Astrocyte (in vitro differentiated cells and primary cell): ENCODE data around the gene DACT2. TPM values are rescaled to one million over a fixed set of nuclear protein-coding genes. Genes with fewer than 3 reads are reported as not detected.
"Not testable (repeated sequence)": the region's sequence is repeated elsewhere in the genome, so short reads cannot be mapped to it uniquely, and the experiment has no call there.

Experiments used
- DNase-seq: peaks from one replicate; pipeline ENCODE4 v3.0.0-alpha.2; 2010; ENCODE audit warnings: low read depth
- FAIRE-seq: peaks from 2 replicates; lab custom pipeline; 2011; peaks lifted over from hg19 to GRCh38; lab: Jason Lieb, UNC
- H2AFZ ChIP-seq: 2 replicates; pipeline ENCODE4 v1.6.0; 2012; ENCODE audit warnings: low read depth, low read length, inconsistent platforms
- H3K27ac ChIP-seq: 2 replicates; pipeline ENCODE4 v1.5.1; 2011; ENCODE audit warnings: low read depth, low read length, inconsistent platforms
- H3K27me3 ChIP-seq: 2 replicates; pipeline ENCODE4 v1.6.0; 2011; ENCODE audit warnings: low read length, inconsistent platforms; ENCODE audit not compliant: insufficient read depth
- H3K36me3 ChIP-seq: 2 replicates; pipeline ENCODE4 v1.5.1; 2011; ENCODE audit warnings: low read length, inconsistent platforms; ENCODE audit not compliant: insufficient read depth
- H3K4me1 ChIP-seq: 2 replicates; pipeline ENCODE4 v1.5.1; 2011; ENCODE audit warnings: low read length, inconsistent platforms; ENCODE audit not compliant: insufficient read depth
- H3K4me2 ChIP-seq: 2 replicates; pipeline ENCODE4 v1.6.0; 2012; ENCODE audit warnings: low read length, inconsistent platforms
- H3K4me3 ChIP-seq: 2 replicates; pipeline ENCODE4 v1.5.1; 2011; ENCODE audit warnings: low read depth, mild to moderate bottlenecking, low read length, inconsistent platforms; ENCODE audit not compliant: insufficient read depth
- H3K79me2 ChIP-seq: 2 replicates; pipeline ENCODE4 v1.6.0; 2012; ENCODE audit warnings: mild to moderate bottlenecking, low read length, inconsistent platforms; ENCODE audit not compliant: insufficient read depth
- H3K9ac ChIP-seq: 2 replicates; pipeline ENCODE4 v1.6.0; 2012; ENCODE audit warnings: mild to moderate bottlenecking, low read length, inconsistent platforms
- H3K9me3 ChIP-seq: 2 replicates; pipeline ENCODE4 v1.5.1; 2012; ENCODE audit warnings: low read depth, mild to moderate bottlenecking, low read length, inconsistent platforms; ENCODE audit not compliant: insufficient read depth
- H4K20me1 ChIP-seq: 2 replicates; pipeline ENCODE4 v1.6.0; 2012; ENCODE audit warnings: low read length, inconsistent platforms; ENCODE audit not compliant: insufficient read depth
- H3K27ac Mint-ChIP-seq: one replicate; pipeline ENCODE4 v1.8.0; 2021; ENCODE audit warnings: mild to moderate bottlenecking, mixed read lengths; ENCODE audit not compliant: unreplicated experiment
- H3K27me3 Mint-ChIP-seq: one replicate; pipeline ENCODE4 v1.8.0; 2021; ENCODE audit warnings: low read depth, mixed read lengths; ENCODE audit not compliant: unreplicated experiment
- H3K36me3 Mint-ChIP-seq: one replicate; pipeline ENCODE4 v1.8.0; 2021; ENCODE audit warnings: low read depth, mixed read lengths; ENCODE audit not compliant: unreplicated experiment
- H3K4me1 Mint-ChIP-seq: one replicate; pipeline ENCODE4 v1.8.0; 2021; ENCODE audit warnings: low read depth, mixed read lengths; ENCODE audit not compliant: unreplicated experiment
- H3K4me3 Mint-ChIP-seq: one replicate; pipeline ENCODE4 v1.8.0; 2021; ENCODE audit warnings: mild to moderate bottlenecking, moderate library complexity, mixed read lengths; ENCODE audit not compliant: unreplicated experiment
- H3K9me3 Mint-ChIP-seq: one replicate; pipeline ENCODE4 v1.8.0; 2021; ENCODE audit warnings: mild to moderate bottlenecking, mixed read lengths; ENCODE audit not compliant: unreplicated experiment
- CTCF ChIP-seq: IDR thresholded peaks from 2 replicates; pipeline ENCODE4 v1.5.1; 2011; ENCODE audit warnings: low read depth, mild to moderate bottlenecking, inconsistent platforms, low read length, moderate library complexity; ENCODE audit not compliant: insufficient read depth
- EZH2 ChIP-seq: IDR thresholded peaks from 2 replicates; pipeline ENCODE4 v1.6.1; 2012; ENCODE audit warnings: mild to moderate bottlenecking, low read length, inconsistent platforms; ENCODE audit not compliant: insufficient read depth
- total RNA-seq: library from RNA; stranded (reverse); gene quantifications from 2 replicates; pipeline ENCODE4 v1.2.1, GENCODE V29; 2021

DACT2 gene
- total RNA-seq, 1 donor from 2014 or later = 0.20 TPM

GRCh38 chr6:168286771-168287446 lies 32.7 kb downstream of the DACT2 start:
- not testable (repeated sequence) for DNase-seq, H3K4me1 ChIP-seq, H3K4me2 ChIP-seq, H3K9me3 ChIP-seq, H3K27me3 ChIP-seq, H3K36me3 ChIP-seq, H3K79me2 ChIP-seq, FAIRE-seq, H2AFZ ChIP-seq, H3K27ac ChIP-seq, H3K9me3 Mint-ChIP-seq, H3K36me3 Mint-ChIP-seq, H3K27ac Mint-ChIP-seq, H3K4me3 Mint-ChIP-seq, H3K4me1 Mint-ChIP-seq, H3K4me3 ChIP-seq, H4K20me1 ChIP-seq, H3K9ac ChIP-seq
- peaks cover 26% of the 10 kb centered on the region for H3K27me3 Mint-ChIP-seq

- Histone ChIP-seq H2AFZ (no peak overlapping the region), H3K9ac (no peak overlapping the region), H4K20me1 (no peaks in the 10 kb centered on the region), H3K9me3 (peaks cover 9% of the 10 kb centered on the region), H3K36me3 (no peaks in the 10 kb centered on the region), H3K27ac (no peak overlapping the region), H3K4me3 (no peak overlapping the region), H3K4me2 (no peak overlapping the region), H3K4me1 (no peaks in the 10 kb centered on the region), H3K27me3 (no peaks in the 10 kb centered on the region), H3K79me2 (no peaks in the 10 kb centered on the region)
- no peak overlapping the region for H3K27ac Mint-ChIP-seq
- DNase-seq (no peak), FAIRE-seq (no peak)
- TF ChIP-seq CTCF = no peak
- TF ChIP-seq EZH2 = no peak
- H3K4me1 Mint-ChIP-seq = peaks cover 6% of the 10 kb centered on the region
- no peak overlapping the region for H3K4me3 Mint-ChIP-seq
- peaks cover 6% of the 10 kb centered on the region for H3K9me3 Mint-ChIP-seq
- H3K27me3 Mint-ChIP-seq = peaks cover 30% of the 10 kb centered on the region
- peaks cover 3% of the 10 kb centered on the region for H3K36me3 Mint-ChIP-seq
These were observed 33.5 kb downstream of the DACT2 start for GRCh38 chr6:168286116-168286515.

- Histone ChIP-seq H3K79me2 (no peaks in the 10 kb centered on the region), H3K36me3 (no peaks in the 10 kb centered on the region), H3K4me1 (no peaks in the 10 kb centered on the region), H3K4me3 (no peak overlapping the region), H3K9ac (no peak overlapping the region), H3K4me2 (no peak overlapping the region), H3K9me3 (peaks cover 9% of the 10 kb centered on the region), H2AFZ (no peak overlapping the region), H3K27ac (no peak overlapping the region), H3K27me3 (no peaks in the 10 kb centered on the region), H4K20me1 (no peaks in the 10 kb centered on the region)
- peaks cover 6% of the 10 kb centered on the region for H3K9me3 Mint-ChIP-seq
- no peak overlapping the region for H3K27ac Mint-ChIP-seq
- H3K36me3 Mint-ChIP-seq = peaks cover 3% of the 10 kb centered on the region
- no peak overlapping the region for H3K4me3 Mint-ChIP-seq
- peaks cover 37% of the 10 kb centered on the region for H3K27me3 Mint-ChIP-seq
- peaks cover 6% of the 10 kb centered on the region for H3K4me1 Mint-ChIP-seq
- no peak for TF ChIP-seq CTCF
- TF ChIP-seq EZH2 = no peak
- DNase-seq = no peak
- FAIRE-seq = no peak
These were observed 34.1 kb downstream of the DACT2 start for GRCh38 chr6:168285456-168285855.
